Measurements from ENCODE around the gene CTNNAL1.
"Not testable (repeated sequence)": the region's sequence is repeated elsewhere in the genome, so short reads cannot be mapped to it uniquely, and the experiment has no call there.

CTNNAL1 gene

GRCh38 chr9:109012876-109013678, at the start of gene CTNNAL1:
CTNNAL1 (minus strand) TSS chr9:109013499; CDS start chr9:109013442, 57 bp downstream.
- H3K27ac ChIP-seq (ENCODE audit: low read depth, low read length), result peak within 1 kb of the TSS; percentile 78
- no peaks in the 10 kb centered on the region; the same call in 1 of the 2 replicates for H3K36me3 ChIP-seq (ENCODE audit: insufficient read depth, low read length)
- H3K4me3 ChIP-seq (ENCODE audit: low read depth, low read length), result peak within 1 kb of the TSS; percentile 92
- H3K27me3 ChIP-seq (ENCODE audit: insufficient read depth, low read length), result no peaks in the 10 kb centered on the region
- H3K79me2 ChIP-seq (ENCODE audit: control insufficient read depth, insufficient read depth, low read length, unreplicated experiment), result peaks cover 39% of the 10 kb centered on the region
- peaks cover 33% of the 10 kb centered on the region for H3K4me1 ChIP-seq (ENCODE audit: control insufficient read depth, insufficient read depth, low read length, unreplicated experiment)
- peak within 1 kb of the TSS; percentile 69 for H2AFZ ChIP-seq (ENCODE audit: low read length, unreplicated experiment)

DNA sequence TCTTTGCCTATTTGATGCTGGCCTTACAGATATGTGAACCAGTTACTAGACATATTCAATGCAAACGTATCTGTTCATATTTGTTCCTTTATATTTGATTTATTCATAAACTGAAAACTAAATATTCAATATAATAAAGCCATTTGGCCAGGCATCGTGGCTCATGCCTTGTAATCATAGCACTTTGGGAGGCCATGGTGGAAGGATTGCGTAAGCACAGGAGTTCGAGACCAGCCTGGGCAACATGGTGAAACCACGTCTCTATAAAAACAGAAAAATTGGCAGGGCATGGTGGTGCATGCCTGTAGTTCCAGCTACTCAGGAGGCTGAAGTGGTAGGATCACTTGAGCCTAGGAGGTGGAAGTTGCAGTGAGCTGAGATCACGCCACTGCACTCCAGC, 49.2 kb upstream of the CTNNAL1 start:
- no peak overlapping the region for H2AFZ ChIP-seq (ENCODE audit: low read length, unreplicated experiment)
- no peak overlapping the region for H3K4me3 ChIP-seq (ENCODE audit: low read depth, low read length)
- no peak overlapping the region for H3K27ac ChIP-seq (ENCODE audit: low read depth, low read length)
- peaks cover 26% of the 10 kb centered on the region for H3K36me3 ChIP-seq (ENCODE audit: insufficient read depth, low read length)
- peaks cover 16% of the 10 kb centered on the region for H3K4me1 ChIP-seq (ENCODE audit: control insufficient read depth, insufficient read depth, low read length, unreplicated experiment)
- H3K79me2 ChIP-seq (ENCODE audit: control insufficient read depth, insufficient read depth, low read length, unreplicated experiment), result no peaks in the 10 kb centered on the region
- H3K27me3 ChIP-seq (ENCODE audit: insufficient read depth, low read length), result no peaks in the 10 kb centered on the region

GRCh38 chr9:109060191-109060590, 46.9 kb upstream of the CTNNAL1 start:
- H3K4me1 ChIP-seq (ENCODE audit: control insufficient read depth, insufficient read depth, low read length, unreplicated experiment), result peaks cover 2% of the 10 kb centered on the region
- no peaks in the 10 kb centered on the region for H3K27me3 ChIP-seq (ENCODE audit: insufficient read depth, low read length)
- H3K4me3 ChIP-seq (ENCODE audit: low read depth, low read length), result no peak overlapping the region
- no peak overlapping the region for H3K27ac ChIP-seq (ENCODE audit: low read depth, low read length)
- peaks cover 35% of the 10 kb centered on the region for H3K36me3 ChIP-seq (ENCODE audit: insufficient read depth, low read length)
- no peaks in the 10 kb centered on the region for H3K79me2 ChIP-seq (ENCODE audit: control insufficient read depth, insufficient read depth, low read length, unreplicated experiment)
- no peak overlapping the region for H2AFZ ChIP-seq (ENCODE audit: low read length, unreplicated experiment)

DNA sequence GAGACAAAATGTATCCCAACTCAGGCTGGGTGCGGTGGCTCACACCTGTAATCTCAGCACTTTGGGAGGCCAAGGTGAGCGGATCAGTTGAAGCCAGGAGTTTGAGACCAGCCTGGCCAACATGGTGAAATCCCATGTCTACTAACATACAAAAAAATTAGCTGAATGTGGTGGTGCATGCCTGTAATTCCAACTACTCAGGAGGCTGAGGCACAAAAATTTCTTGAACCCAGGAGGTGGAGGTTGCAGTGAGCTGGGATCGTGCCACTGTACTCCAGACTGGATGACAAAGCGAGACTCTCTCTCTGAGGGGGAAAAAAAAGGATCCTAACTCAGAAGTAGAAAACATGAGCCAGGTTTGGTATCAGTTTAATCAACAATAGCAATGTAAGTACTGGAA, 39.8 kb upstream of the CTNNAL1 start:
- not testable (repeated sequence) for H3K4me3 ChIP-seq (ENCODE audit: low read depth, low read length); H3K27ac ChIP-seq (ENCODE audit: low read depth, low read length); H2AFZ ChIP-seq (ENCODE audit: low read length, unreplicated experiment); H3K4me1 ChIP-seq (ENCODE audit: control insufficient read depth, insufficient read depth, low read length, unreplicated experiment); H3K27me3 ChIP-seq (ENCODE audit: insufficient read depth, low read length); H3K79me2 ChIP-seq (ENCODE audit: control insufficient read depth, insufficient read depth, low read length, unreplicated experiment)
- H3K36me3 ChIP-seq (ENCODE audit: insufficient read depth, low read length), result peaks cover 34% of the 10 kb centered on the region

GRCh38 chr9:109052416-109052815, 39.1 kb upstream of the CTNNAL1 start:
- no peak overlapping the region for H2AFZ ChIP-seq (ENCODE audit: low read length, unreplicated experiment)
- peaks cover 40% of the 10 kb centered on the region for H3K36me3 ChIP-seq (ENCODE audit: insufficient read depth, low read length)
- H3K27ac ChIP-seq (ENCODE audit: low read depth, low read length), result no peak overlapping the region
- no peak overlapping the region for H3K4me3 ChIP-seq (ENCODE audit: low read depth, low read length)
- H3K27me3 ChIP-seq (ENCODE audit: insufficient read depth, low read length), result no peaks in the 10 kb centered on the region
- H3K79me2 ChIP-seq (ENCODE audit: control insufficient read depth, insufficient read depth, low read length, unreplicated experiment), result no peaks in the 10 kb centered on the region
- H3K4me1 ChIP-seq (ENCODE audit: control insufficient read depth, insufficient read depth, low read length, unreplicated experiment), result no peaks in the 10 kb centered on the region

DNA sequence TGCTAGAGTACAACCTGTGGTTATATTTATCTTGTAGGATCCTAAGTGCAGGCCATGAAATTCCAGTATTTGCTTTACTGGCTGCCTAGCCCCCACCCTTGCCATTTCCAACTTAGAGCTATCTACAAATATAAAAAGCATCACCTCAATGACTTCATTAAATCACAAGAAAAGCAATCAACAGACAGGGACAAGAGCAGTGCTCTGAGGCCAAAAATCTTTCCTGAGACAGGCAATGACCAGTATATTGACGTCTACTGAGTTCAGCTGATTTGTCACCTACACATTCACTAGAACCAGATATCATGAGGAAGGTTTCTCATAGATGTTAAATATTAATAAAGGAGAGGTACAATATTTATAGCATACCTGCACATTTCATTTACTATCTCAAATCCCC, 38.4 kb upstream of the CTNNAL1 start:
- H3K79me2 ChIP-seq (ENCODE audit: control insufficient read depth, insufficient read depth, low read length, unreplicated experiment), result no peaks in the 10 kb centered on the region
- H3K27ac ChIP-seq (ENCODE audit: low read depth, low read length), result no peak overlapping the region
- no peaks in the 10 kb centered on the region for H3K27me3 ChIP-seq (ENCODE audit: insufficient read depth, low read length)
- H3K4me1 ChIP-seq (ENCODE audit: control insufficient read depth, insufficient read depth, low read length, unreplicated experiment), result no peaks in the 10 kb centered on the region
- H3K36me3 ChIP-seq (ENCODE audit: insufficient read depth, low read length), result peaks cover 41% of the 10 kb centered on the region
- no peak overlapping the region for H2AFZ ChIP-seq (ENCODE audit: low read length, unreplicated experiment)
- no peak overlapping the region for H3K4me3 ChIP-seq (ENCODE audit: low read depth, low read length)

- H3K4me1 ChIP-seq (ENCODE audit: control insufficient read depth, insufficient read depth, low read length, unreplicated experiment), result no peaks in the 10 kb centered on the region
- no peaks in the 10 kb centered on the region for H3K27me3 ChIP-seq (ENCODE audit: insufficient read depth, low read length)
- H3K36me3 ChIP-seq (ENCODE audit: insufficient read depth, low read length), result peaks cover 50% of the 10 kb centered on the region
- H2AFZ ChIP-seq (ENCODE audit: low read length, unreplicated experiment), result no peak overlapping the region
- H3K27ac ChIP-seq (ENCODE audit: low read depth, low read length), result no peak overlapping the region
- H3K4me3 ChIP-seq (ENCODE audit: low read depth, low read length), result no peak overlapping the region
- H3K79me2 ChIP-seq (ENCODE audit: control insufficient read depth, insufficient read depth, low read length, unreplicated experiment), result no peaks in the 10 kb centered on the region
Observed at GRCh38 chr9:109050444-109050843, 37.1 kb upstream of the CTNNAL1 start.

GRCh38 chr9:109048822-109049221, 35.5 kb upstream of the CTNNAL1 start:
- H3K79me2 ChIP-seq (ENCODE audit: control insufficient read depth, insufficient read depth, low read length, unreplicated experiment), result no peaks in the 10 kb centered on the region
- H3K4me1 ChIP-seq (ENCODE audit: control insufficient read depth, insufficient read depth, low read length, unreplicated experiment), result no peaks in the 10 kb centered on the region
- no peaks in the 10 kb centered on the region for H3K27me3 ChIP-seq (ENCODE audit: insufficient read depth, low read length)
- no peak overlapping the region for H2AFZ ChIP-seq (ENCODE audit: low read length, unreplicated experiment)
- H3K36me3 ChIP-seq (ENCODE audit: insufficient read depth, low read length), result peaks cover 49% of the 10 kb centered on the region
- no peak overlapping the region for H3K4me3 ChIP-seq (ENCODE audit: low read depth, low read length)
- no peak overlapping the region for H3K27ac ChIP-seq (ENCODE audit: low read depth, low read length)

DNA sequence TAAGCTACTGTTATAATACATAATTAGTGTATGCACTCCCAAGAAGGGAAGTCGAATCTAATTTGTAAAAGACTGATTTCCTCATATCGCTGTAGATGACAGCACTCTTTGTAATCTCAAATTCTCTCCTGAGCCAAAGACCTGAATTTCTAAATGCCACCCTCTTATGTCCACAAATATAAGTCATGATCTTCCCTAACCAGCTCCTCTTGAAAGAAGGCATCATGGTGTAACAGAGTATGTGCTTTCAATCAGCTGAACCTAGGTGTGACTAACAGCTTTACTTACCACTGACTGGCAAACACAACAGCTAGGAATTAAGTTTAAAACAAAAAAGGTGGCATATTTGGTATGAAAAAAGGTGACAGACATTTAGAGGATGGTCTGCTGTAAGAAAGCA, 34.0 kb upstream of the CTNNAL1 start:
- no peak overlapping the region for H3K27ac ChIP-seq (ENCODE audit: low read depth, low read length)
- H2AFZ ChIP-seq (ENCODE audit: low read length, unreplicated experiment), result no peak overlapping the region
- no peaks in the 10 kb centered on the region for H3K4me1 ChIP-seq (ENCODE audit: control insufficient read depth, insufficient read depth, low read length, unreplicated experiment)
- H3K4me3 ChIP-seq (ENCODE audit: low read depth, low read length), result no peak overlapping the region
- no peaks in the 10 kb centered on the region for H3K79me2 ChIP-seq (ENCODE audit: control insufficient read depth, insufficient read depth, low read length, unreplicated experiment)
- H3K27me3 ChIP-seq (ENCODE audit: insufficient read depth, low read length), result no peaks in the 10 kb centered on the region
- H3K36me3 ChIP-seq (ENCODE audit: insufficient read depth, low read length), result peaks cover 56% of the 10 kb centered on the region

- no peak overlapping the region for H3K4me3 ChIP-seq (ENCODE audit: low read depth, low read length)
- no peaks in the 10 kb centered on the region for H3K4me1 ChIP-seq (ENCODE audit: control insufficient read depth, insufficient read depth, low read length, unreplicated experiment)
- no peaks in the 10 kb centered on the region for H3K79me2 ChIP-seq (ENCODE audit: control insufficient read depth, insufficient read depth, low read length, unreplicated experiment)
- no peaks in the 10 kb centered on the region for H3K27me3 ChIP-seq (ENCODE audit: insufficient read depth, low read length)
- peaks cover 59% of the 10 kb centered on the region for H3K36me3 ChIP-seq (ENCODE audit: insufficient read depth, low read length)
- H2AFZ ChIP-seq (ENCODE audit: low read length, unreplicated experiment), result no peak overlapping the region
- H3K27ac ChIP-seq (ENCODE audit: low read depth, low read length), result no peak overlapping the region
Observed at GRCh38 chr9:109046346-109046745, 33.0 kb upstream of the CTNNAL1 start.

DNA sequence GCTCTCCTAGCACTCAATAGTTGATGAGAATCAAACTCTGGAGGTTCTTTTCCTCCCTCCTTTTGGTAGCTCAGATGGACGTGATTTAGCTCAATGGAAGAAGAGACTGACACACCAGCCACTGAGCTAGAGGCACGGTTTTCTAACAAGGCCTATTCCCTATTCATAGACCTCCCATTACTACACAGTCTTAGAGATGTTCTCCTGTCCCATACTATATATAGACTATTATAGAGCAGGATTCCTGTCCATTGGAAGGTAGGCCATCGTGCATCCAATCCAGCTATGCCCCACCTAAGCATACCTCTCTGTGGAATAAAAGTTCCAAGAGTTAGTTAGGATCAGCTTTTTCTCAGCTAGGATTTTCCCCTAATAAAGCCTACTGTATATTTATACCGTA, 30.3 kb upstream of the CTNNAL1 start:
- Histone ChIP-seq H3K36me3 (ENCODE audit: insufficient read depth, low read length) (peaks cover 53% of the 10 kb centered on the region), H3K4me1 (ENCODE audit: control insufficient read depth, insufficient read depth, low read length, unreplicated experiment) (peaks cover 5% of the 10 kb centered on the region), H3K27me3 (ENCODE audit: insufficient read depth, low read length) (no peaks in the 10 kb centered on the region), H2AFZ (ENCODE audit: low read length, unreplicated experiment) (no peak overlapping the region), H3K4me3 (ENCODE audit: low read depth, low read length) (no peak overlapping the region), H3K79me2 (ENCODE audit: control insufficient read depth, insufficient read depth, low read length, unreplicated experiment) (no peaks in the 10 kb centered on the region), H3K27ac (ENCODE audit: low read depth, low read length) (no peak overlapping the region)
